Measurements from ENCODE around the gene SPINK8.

DNA sequence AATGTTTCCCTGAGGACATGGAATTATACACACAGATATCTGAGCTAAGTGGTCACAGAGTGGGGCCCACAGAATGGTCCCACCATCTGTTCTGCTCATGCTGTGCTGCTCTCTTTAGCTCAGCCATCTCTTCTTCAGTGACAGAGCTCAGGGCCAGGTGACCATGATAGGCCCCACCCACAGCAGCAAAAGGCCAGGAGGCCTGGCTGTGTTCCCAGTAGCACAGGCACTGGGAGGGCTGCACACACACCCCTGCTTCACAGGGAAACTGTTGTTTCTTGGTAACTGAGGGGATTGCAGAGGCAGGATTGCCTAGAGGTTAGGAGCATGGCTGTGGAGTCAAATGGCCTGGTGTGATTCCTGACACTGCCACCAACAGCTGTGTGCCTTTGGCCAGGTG lies 33.7 kb upstream of the SPINK8 start:
- no peak for TF ChIP-seq TARDBP (IDR thresholded peaks at IDR 0.05)
- TF ChIP-seq SP1 (IDR thresholded peaks at IDR 0.05): no peak
- no peak for TF ChIP-seq PKNOX1 (IDR thresholded peaks at IDR 0.05)
- TF ChIP-seq SUZ12 (IDR thresholded peaks at IDR 0.05): no peak
- no peak for TF ChIP-seq ARNT (IDR thresholded peaks at IDR 0.05)
- no peak for TF ChIP-seq HDGF (IDR thresholded peaks at IDR 0.05; ENCODE audit: borderline replicate concordance)
- TF ChIP-seq BHLHE40 (IDR thresholded peaks at IDR 0.05; ENCODE audit: borderline replicate concordance): no peak
- TF ChIP-seq FOXA1 (IDR thresholded peaks at IDR 0.05): no peak
- TF ChIP-seq NFRKB (IDR thresholded peaks at IDR 0.05): no peak
- TF ChIP-seq ELF4 (IDR thresholded peaks at IDR 0.05): no peak
- TF ChIP-seq LEF1 (IDR thresholded peaks at IDR 0.05; ENCODE audit: borderline replicate concordance): no peak
- no peak for TF ChIP-seq L3MBTL2 (conservative IDR thresholded peaks at IDR 0.05)

Data from HEK293T (cell line).